Measurements from ENCODE around the gene KLF11.
"Not testable (repeated sequence)": the region's sequence is repeated elsewhere in the genome, so short reads cannot be mapped to it uniquely, and the experiment has no call there.

Gene KLF11

DNA sequence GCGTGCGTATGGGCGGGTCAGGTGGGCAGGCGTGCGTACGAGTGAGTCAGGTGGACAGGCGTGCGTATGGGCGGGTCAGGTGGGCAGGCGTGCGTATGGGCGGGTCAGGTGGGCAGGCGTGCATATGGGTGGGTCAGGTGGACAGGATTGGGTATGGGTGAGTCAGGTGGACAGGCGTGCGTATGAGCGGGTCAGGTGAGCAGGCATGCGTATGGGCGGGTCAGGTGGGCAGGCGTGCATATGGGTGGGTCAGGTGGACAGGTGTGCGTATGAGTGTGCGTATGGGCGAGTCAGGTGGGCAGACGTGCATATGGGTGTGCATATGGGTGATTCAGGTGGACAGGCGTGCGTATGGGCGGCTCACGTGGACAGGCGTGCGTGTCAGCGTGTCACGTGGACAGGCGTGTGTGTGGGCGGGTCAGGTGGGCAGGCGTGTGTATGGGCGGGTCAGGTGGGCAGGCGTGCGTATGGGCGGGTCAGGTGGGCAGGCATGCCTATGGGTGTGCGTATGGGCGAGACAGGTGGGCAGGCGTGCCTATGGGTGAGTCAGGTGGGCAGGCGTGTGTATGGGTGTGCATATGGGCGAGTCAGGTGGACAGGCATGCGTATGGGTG lies 27.9 kb upstream of the KLF11 start:
- DNase-seq, H3K27me3 Mint-ChIP-seq, H3K4me1 Mint-ChIP-seq, H3K9me3 Mint-ChIP-seq, ATAC-seq, H3K4me3 Mint-ChIP-seq, H3K27ac Mint-ChIP-seq: not testable (repeated sequence)

DNA sequence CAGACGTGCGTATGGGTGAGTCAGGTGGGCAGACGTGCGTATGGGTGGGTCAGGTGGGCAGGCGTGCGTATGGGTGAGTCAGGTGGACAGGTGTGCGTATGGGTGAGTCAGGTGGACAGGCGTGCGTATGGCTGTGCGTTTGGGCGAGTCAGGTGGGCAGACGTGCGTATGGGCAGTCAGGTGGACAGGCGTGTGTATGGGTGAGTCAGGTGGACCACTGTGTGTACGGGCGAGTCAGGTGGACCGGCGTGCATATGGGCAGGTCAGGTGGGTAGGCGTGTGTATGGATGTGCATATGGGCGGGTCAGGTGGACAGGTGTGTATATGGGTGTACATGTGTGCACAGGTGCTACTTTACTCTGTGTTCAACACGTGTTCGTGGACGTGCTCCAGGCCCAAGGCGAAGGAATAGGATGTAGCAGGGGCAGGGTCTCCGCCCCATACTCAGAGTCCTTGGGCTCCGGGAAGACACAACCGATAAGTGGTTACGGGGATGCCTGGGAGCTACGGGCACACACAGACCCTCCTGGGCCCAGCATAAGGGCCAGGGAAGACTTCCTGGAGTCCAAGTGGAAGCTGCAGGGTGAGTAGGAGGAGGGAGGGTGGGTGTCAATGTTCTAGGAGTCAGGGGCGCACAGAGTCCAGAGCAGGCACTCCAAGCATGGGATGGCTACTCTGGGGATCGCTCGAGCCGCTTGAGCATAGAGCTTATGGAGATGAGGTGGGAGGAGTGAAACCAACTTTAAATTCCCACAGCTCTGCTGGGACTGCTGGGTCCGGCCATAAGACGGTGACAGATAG lies 27.1 kb upstream of the KLF11 start:
- Mint-ChIP-seq H3K27me3 (no peaks in the 10 kb centered on the region), H3K4me1 (no peaks in the 10 kb centered on the region), H3K27ac (no peak overlapping the region), H3K4me3 (no peak overlapping the region), H3K9me3 (peaks cover 0 to 5% of the 10 kb centered on the region in 2 donors)
- ATAC-seq (no peak), DNase-seq (no peak)

DNA sequence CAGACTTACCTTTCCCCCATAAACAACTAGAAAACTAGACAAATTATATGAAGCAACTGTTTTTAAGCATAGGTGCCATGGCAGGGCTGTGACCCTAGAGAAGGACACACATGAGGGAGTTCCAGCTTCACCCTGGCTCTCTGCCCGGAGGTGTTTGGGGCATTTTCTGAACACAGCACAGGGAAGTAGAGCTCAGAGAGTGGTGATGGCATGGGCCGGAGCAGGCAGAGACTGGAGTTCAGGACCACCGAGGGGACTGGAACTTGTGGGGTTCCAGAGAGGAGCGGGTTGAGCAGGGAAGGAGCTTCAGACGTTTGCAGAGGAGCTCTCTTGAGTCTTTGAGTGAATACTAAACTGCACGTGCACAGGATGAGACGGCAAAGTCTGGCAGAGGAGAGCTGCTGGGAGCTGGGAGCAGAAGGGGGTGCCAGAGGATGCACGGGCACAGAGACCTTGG lies 26.5 kb upstream of the KLF11 start:
- Mint-ChIP-seq H3K27me3 (no peaks in the 10 kb centered on the region), H3K4me1 (no peaks in the 10 kb centered on the region), H3K4me3 (no peak overlapping the region), H3K9me3 (peaks cover 0 to 5% of the 10 kb centered on the region in 2 donors), H3K27ac (no peak overlapping the region)
- DNase-seq (no peak), ATAC-seq (no peak)

DNA sequence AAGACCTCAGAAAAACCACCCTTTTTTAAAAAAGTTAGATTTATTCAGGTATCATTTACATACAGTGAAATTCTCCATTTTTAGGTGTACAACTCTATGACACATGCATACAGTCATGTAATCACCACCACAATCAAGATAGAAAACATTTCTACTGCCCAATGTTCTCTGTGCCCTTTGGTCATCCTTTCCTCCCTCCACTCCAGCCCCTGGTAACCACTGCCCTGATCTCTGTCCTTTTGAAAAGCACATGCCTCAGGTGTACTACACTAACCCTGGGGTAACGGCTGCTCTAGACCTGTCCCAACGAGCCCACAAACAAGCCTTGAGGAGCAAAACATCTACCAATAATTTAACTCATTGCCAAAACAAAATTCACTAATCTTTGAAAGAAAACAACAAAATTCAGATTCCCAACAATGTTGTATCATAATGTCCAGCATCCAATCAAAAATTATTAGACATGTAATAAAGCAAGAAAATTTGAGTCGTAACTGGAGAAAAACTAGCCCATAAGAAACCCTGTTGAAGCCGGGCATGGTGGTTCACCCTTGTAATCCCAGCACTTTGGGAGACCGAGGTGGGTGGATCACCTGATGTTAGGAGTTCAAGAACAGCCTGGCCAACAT lies 25.9 kb upstream of the KLF11 start:
- ATAC-seq (no peak), DNase-seq (no peak)
- H3K27me3 Mint-ChIP-seq: no peaks in the 10 kb centered on the region
- H3K9me3 Mint-ChIP-seq: peaks cover 0 to 5% of the 10 kb centered on the region in 2 donors
- H3K4me1 Mint-ChIP-seq: no peaks in the 10 kb centered on the region
- no peak overlapping the region for H3K4me3 Mint-ChIP-seq
- no peak overlapping the region for H3K27ac Mint-ChIP-seq

DNA sequence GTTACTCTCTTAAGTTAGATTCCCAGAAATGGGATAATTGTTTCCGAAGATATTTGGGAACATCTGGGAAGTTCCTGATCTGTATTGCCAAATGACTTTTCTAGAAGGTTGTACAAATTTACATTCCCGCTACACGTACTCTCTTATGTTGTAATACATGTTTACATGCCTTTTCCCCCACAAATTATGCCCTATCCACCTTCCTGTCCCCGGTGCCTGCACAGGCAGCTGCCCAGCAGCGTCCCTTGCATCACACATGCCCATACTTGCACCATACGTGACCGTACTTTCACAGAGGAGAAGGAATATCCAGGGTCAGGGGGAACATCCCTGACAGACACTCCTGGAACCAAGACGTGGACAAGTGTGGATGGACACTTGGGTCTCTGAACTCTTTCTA lies 24.2 kb upstream of the KLF11 start:
- peak overlapping the region in 1 of 2 donors; percentile 2 for H3K27ac Mint-ChIP-seq
- H3K4me3 Mint-ChIP-seq: no peak overlapping the region
- no peaks in the 10 kb centered on the region for H3K27me3 Mint-ChIP-seq
- no peaks in the 10 kb centered on the region for H3K4me1 Mint-ChIP-seq
- DNase-seq (no peak), ATAC-seq (no peak)
- peaks cover 0 to 5% of the 10 kb centered on the region in 2 donors for H3K9me3 Mint-ChIP-seq

DNA sequence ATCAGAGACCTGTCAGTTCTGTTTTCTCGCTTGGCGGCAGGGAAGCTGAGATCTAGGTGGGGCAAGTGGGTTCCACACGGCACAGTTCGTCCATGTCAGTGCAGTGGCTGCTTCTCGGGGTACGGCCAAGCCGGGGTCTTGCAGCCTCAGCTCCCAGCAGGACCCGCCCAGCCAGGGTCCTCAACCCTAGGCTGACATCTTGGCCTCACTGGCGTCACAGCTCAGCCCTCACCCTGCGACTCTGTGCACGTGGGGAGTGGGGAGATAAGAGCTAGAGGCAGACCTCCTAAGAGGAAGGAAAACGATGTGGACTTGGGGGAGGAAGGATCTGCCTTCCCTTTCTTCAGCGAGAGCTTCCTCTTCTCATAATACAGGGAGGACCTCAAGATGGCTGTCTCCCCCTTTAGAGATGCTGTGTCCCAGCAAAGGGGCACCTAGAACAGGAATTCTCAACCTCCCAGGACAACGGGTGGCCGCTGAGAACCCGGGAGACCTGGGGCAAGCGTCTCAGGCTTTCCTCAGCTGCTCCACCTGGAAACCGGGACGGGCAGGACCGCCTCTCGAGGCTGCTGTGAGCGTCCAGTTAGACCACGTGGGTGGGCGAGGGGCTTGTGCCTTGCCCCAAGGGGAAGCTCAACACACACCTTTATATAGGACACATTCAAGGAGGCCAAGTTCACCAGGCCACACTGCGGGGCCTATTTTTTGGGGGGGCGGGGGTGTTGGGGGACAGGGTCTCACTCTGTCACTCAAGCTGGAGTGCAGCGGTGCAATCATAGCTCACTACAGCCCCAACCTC lies 23.5 kb upstream of the KLF11 start:
- ATAC-seq (no peak), DNase-seq (no peak)
- Mint-ChIP-seq H3K27me3 (no peaks in the 10 kb centered on the region), H3K4me3 (no peak overlapping the region), H3K4me1 (no peaks in the 10 kb centered on the region), H3K27ac (no peak overlapping the region), H3K9me3 (peaks cover 0 to 5% of the 10 kb centered on the region in 2 donors)

DNA sequence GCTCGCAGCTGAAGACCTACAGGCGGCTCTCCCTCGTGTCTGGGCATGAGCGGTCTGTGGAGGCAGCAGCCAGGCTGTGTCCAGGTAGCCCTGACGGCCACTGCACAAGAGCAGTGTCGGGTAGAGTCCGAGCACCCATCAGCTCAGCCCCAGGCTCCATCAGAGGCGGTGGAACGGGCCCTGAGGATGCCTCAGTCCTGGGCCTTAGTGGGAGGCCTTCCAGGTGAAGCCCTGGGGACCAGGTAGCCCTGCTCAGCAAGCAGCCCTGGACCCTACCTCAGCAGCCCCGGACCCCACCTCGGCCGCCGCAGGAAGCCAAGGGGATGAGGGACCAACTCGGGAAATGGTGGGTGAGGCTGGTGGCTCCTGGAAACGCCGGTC lies 21.3 kb upstream of the KLF11 start:
- no peaks in the 10 kb centered on the region for H3K4me1 Mint-ChIP-seq
- no peak for ATAC-seq
- peaks cover 0 to under 1% of the 10 kb centered on the region in 2 donors for H3K9me3 Mint-ChIP-seq
- H3K4me3 Mint-ChIP-seq: no peak overlapping the region
- no peak overlapping the region for H3K27ac Mint-ChIP-seq
- no peak for DNase-seq
- H3K27me3 Mint-ChIP-seq: no peaks in the 10 kb centered on the region

DNA sequence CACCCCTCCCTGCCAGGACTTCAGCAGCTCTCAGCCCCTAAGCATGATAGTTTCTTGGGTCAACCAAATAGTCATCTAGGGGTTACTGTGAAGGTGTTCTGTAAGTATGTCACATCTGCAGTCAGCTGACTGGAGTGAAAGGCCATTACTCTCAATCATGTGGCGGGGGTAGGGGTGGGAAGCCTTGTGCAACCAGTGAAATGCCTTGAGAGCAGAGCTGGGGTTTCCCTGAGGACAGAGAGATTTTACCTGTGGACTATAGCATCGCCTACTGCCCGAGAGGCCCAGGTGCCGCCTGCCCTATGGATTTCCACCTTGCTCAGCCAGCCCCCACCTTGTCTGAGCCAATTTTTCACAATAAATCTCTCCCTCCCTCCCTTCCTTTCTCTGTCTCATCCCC lies 20.9 kb upstream of the KLF11 start:
- no peak for DNase-seq

DNA sequence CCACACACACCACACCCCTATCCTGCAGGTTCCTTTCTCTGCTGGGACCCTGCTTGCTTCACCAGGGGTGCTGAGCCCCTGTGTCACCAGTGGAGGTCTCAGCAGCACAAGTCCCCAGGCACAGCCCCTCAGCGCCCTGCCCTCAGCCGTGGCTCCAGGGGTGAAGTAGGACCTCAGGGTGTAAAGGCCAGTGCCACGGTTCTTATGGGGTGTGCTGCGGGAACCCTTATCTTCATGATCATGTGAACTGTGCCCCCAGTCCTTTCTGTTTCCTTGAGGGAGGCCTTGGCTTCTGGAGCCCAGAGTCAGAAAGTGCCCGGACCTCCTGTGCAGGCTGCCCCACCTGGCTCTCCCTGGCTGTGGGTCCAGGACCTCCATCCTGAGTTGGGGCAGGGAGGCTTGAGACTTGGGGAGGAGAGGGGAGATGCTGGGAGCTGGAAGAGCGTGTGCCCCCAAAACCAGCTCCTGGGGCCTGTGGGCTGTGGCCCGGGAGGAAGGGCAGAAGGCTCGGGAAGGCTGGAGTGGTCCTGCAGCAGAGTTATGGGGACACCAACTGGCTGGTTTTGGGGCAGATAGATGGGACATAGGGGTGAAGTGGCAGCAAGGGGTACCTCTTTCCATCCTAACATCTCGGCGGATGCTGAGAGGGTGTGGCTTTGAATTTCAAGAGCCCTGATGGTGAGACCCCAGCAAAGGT lies 20.2 kb upstream of the KLF11 start:
- no peaks in the 10 kb centered on the region for H3K4me1 Mint-ChIP-seq
- ATAC-seq (no peak), DNase-seq (no peak)
- no peaks in the 10 kb centered on the region for H3K9me3 Mint-ChIP-seq
- no peak overlapping the region for H3K4me3 Mint-ChIP-seq
- no peak overlapping the region for H3K27ac Mint-ChIP-seq
- no peaks in the 10 kb centered on the region for H3K27me3 Mint-ChIP-seq

More for the DNA sequence above, 20.9 kb upstream of the KLF11 start:
- ATAC-seq: no peak
- no peaks in the 10 kb centered on the region for H3K27me3 Mint-ChIP-seq
- no peaks in the 10 kb centered on the region for H3K9me3 Mint-ChIP-seq
- H3K4me3 Mint-ChIP-seq: no peak overlapping the region
- H3K4me1 Mint-ChIP-seq: no peaks in the 10 kb centered on the region
- no peak overlapping the region for H3K27ac Mint-ChIP-seq

DNA sequence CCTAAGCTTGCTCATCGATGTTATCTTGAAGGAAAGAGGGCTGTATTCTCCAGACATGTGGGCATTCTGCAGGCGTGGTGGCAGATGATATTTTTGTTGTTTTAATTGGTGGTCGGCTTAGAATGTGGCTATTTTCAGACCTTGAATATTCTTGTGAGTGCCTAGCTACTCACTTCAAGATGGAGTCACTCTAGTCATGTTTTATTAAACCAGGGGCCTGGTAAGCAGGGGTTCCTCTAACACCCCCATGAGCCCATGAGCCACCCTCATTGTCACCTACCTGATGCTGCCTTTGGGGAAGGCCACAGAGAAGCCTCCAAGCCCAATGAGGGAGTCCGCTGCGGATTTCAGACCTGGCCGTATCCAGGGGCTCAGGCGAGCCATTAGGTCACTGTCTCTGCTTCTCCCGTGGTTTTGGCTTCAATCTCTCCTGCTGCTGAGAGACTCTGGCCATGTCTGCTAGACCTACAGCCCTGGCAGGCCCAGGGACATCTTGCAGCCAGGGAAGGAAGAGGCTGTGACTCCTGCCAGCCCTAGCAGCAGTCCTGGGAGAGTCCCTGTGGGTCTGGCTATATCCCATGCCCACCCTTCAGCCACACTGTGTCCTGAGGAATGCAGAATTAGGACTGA lies 16.3 kb upstream of the KLF11 start:
- H3K27me3 Mint-ChIP-seq: no peaks in the 10 kb centered on the region
- no peak overlapping the region for H3K4me3 Mint-ChIP-seq
- peaks cover 23% of the 10 kb centered on the region for H3K4me1 Mint-ChIP-seq
- no peak overlapping the region for H3K27ac Mint-ChIP-seq
- no peaks in the 10 kb centered on the region for H3K9me3 Mint-ChIP-seq
- ATAC-seq (no peak), DNase-seq (no peak)

DNA sequence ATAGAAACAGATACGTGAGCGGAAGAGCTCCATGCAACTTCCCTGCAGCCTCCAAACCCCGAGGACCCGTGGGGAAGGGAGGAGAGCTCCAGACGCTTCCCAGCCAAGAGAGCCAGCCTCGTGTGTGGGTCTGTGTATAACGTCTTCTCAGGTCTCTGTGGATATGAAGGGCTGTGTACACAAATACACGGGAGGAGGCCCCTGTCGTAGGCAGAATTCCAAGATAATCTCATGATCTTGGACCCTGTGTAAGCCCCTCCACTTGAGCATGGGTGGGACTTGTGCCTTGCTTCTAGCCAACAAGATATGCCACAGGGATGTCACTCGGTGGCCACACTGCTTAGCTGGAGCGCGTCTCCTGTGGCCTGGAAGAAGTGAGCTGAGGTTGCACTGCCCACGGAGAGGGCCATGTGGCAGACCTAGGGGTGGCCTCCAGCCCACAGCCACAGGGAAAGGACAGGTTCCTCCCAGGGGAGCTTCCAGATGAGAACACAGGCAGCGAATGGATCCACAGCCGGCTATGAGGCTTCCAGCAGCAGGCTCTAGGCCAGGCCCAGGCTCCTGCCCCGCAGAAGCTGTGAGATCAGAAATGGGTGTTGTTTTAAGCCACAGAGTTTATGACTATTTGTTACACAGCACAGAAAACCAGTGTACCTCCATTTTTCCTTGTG lies 15.6 kb upstream of the KLF11 start:
- Mint-ChIP-seq H3K27ac (no peak overlapping the region), H3K4me1 (peaks cover 23% of the 10 kb centered on the region), H3K4me3 (no peak overlapping the region), H3K27me3 (no peaks in the 10 kb centered on the region), H3K9me3 (no peaks in the 10 kb centered on the region)
- DNase-seq (no peak), ATAC-seq (no peak)

DNA sequence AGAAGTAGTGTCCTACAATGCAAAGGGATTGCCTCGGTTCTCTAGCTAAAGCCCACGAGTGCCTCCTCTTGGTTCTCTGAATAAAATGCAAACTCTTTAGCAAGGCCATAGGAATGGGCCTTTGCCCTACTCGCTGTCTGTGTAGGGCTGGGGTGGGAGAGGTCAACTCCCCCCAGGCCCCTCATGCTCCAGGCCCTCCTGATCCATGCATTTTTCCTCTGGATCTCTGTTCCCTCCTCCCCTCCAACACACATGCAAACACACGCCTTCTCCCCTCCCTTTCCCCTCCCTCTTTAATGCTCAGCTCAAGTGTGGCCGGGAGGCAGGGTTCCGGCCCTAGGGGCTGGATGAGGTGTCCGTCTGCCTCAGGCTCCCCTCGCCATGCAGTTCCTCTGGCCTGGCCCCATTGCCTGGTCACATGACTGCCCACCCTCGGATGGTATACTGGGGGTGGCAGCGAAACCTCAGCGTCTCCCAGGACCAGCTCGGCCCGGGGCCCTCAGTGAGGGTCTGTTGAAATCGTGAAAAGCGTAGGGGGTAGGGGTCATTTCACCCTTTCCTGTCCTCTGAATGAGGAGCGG lies 14.9 kb upstream of the KLF11 start:
- H3K27me3 Mint-ChIP-seq: no peaks in the 10 kb centered on the region
- peaks cover 23% of the 10 kb centered on the region for H3K4me1 Mint-ChIP-seq
- H3K9me3 Mint-ChIP-seq: no peaks in the 10 kb centered on the region
- H3K27ac Mint-ChIP-seq: peak overlapping the region; percentile 72 to 88
- ATAC-seq (no peak), DNase-seq (no peak)
- H3K4me3 Mint-ChIP-seq: no peak overlapping the region

DNA sequence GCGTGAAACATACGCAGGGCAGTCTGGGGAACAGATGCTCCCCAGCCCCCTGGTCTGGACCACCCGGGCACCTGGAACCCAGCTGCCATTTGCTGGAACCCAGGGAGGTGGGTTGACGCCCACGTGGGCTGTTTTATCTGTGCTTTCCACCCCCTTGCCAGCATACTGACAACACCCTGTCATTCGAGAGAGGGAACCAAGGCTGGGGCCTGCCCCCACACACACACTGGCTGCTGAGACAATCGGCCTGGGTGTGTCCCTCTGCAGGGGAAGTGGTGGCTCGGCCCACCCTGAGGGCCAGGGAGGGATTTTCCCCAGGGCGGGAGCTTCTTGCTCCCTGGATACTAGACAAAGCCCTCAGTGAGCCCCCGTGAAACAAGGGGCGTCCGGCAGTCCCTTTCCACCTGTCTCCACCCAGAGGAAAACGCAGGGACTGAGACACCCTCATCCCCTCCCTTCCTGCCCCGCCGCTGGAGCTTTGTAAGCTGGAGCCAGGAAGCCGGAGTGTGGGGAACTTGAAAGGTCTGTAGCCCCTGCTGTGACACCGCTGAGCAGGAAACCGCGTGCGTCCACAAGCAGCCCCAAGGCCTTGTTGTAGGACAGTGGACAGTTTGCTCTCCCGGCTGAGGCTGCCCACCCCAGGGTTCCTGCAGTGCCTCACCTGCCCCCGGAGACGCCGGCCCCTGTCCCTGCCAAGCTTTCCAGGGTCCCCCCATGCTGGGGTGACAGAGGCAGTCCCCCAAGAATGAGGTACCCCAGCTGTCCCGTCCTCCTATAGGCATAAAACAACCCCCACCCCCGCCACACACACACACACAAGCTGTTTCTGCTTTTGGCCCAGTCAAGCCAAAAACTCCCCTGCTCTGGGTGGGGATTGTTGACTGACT lies 14.1 kb upstream of the KLF11 start:
- Mint-ChIP-seq H3K4me1 (peaks cover 23% of the 10 kb centered on the region), H3K4me3 (peak overlapping the region; percentile 56 to 82), H3K9me3 (no peaks in the 10 kb centered on the region)

More for the DNA sequence above, 14.1 kb upstream of the KLF11 start:
- Mint-ChIP-seq H3K27ac (peak overlapping the region; percentile 72 to 88), H3K27me3 (no peaks in the 10 kb centered on the region)
- peak; percentile 39 to 72 for DNase-seq
- peak; percentile 94 for ATAC-seq

Data from stimulated activated naive CD8-positive, alpha-beta T cell treated with anti-CD3 and anti-CD28 coated beads, Interleukin-15, amount 100 ng/mL, for 72 hours (primary cell).